Body of pancreas (tissue), 4 donors: Measurements from ENCODE around the gene INAFM1. TPM values are rescaled to one million over a fixed set of nuclear protein-coding genes. Genes with fewer than 3 reads are reported as not detected.
A peak's percentile ranks its signal among the peaks of the same experiment; 100 is the strongest.

ENCODE experiments used
- ATAC-seq: fragments of 150-250 bp; one replicate; pipeline ENCODE4 v1.9.1; 2016
- DNase-seq, 4 donors: peaks; one replicate each; pipeline ENCODE4 v3.0.0-alpha.2; 2019
- H3K27ac ChIP-seq, 4 donors: fragments of 200-600 bp; sonication (generic); 1 replicate in 3 of 4; 2 replicates in 1 of 4; pipeline versions ENCODE4 v1.5.1 to v1.6.1; 2016 to 2019; ENCODE audit warnings: mild to moderate bottlenecking in 1 of 4, mixed read lengths in 1 of 4, moderate library complexity in 1 of 4
- H3K27me3 ChIP-seq, 2 donors: fragments of 200-600 bp; sonication (generic); one replicate each; pipeline ENCODE4 v1.6.0; 2016; ENCODE audit warnings: mild to moderate bottlenecking in 1 of 2
- H3K36me3 ChIP-seq, 2 donors: fragments of 200-600 bp; sonication (generic); replicated peaks in 1 of 2; 2 replicates each; pipeline ENCODE4 v1.5.1; 2016; ENCODE audit warnings: low read depth in 2 of 2; ENCODE audit not compliant: insufficient read depth in 1 of 2
- H3K4me1 ChIP-seq: fragments of 200-600 bp; sonication (generic); one replicate; pipeline ENCODE4 v1.6.0; 2016
- H3K4me3 ChIP-seq, 2 donors: fragments of 200-600 bp; sonication (generic); 1 replicate in 1 of 2; 2 replicates in 1 of 2; pipeline ENCODE4 v1.5.1; 2016 to 2019
- H3K9me3 ChIP-seq, 3 donors: fragments of 200-600 bp; sonication (generic); 1 replicate in 2 of 3; 2 replicates in 1 of 3; pipeline ENCODE4 v1.5.1; 2016
- POLR2A ChIP-seq, 3 donors: fragments of 450-650 bp; IDR thresholded peaks; one replicate each; pipeline ENCODE4 v1.6.1; 2016; ENCODE audit warnings: antibody characterized with exemption in 3 of 3, mild to moderate bottlenecking in 2 of 3
- WGBS, 2 donors: methylation state at CpG; one replicate each; pipeline ENCODE4 v1.1.5; 2017; 5-methylcytosine and 5-hydroxymethylcytosine counted together
- intact Hi-C: fragments of 100-400 bp; cut with DNase I; formaldehyde crosslinking; loops from one replicate; pipeline ENCODE4 v1.15.1; 2023
- total RNA-seq, 2 donors: library from RNA; depleted of rRNA; stranded (reverse); fragments of >200 nt; gene quantifications; one replicate each; pipeline ENCODE4 v1.1.0, GENCODE V29; 2016
- TF ChIP-seq, protein P1 (sequence below), 7 experiments: fragments of 450-650 bp in 4 of 7; fragments of 200-600 bp in 3 of 7; sonication (generic) in 3 of 7; IDR thresholded peaks; one replicate each; pipeline ENCODE4 v1.5.1; 2016 to 2019; ENCODE audit warnings: antibody characterized with exemption in 7 of 7

Gene INAFM1
- total RNA-seq = 10 to 100 TPM in 1 of 2 donors, 1 to 10 TPM in 1; 9.1 to 10.2 TPM

DNA sequence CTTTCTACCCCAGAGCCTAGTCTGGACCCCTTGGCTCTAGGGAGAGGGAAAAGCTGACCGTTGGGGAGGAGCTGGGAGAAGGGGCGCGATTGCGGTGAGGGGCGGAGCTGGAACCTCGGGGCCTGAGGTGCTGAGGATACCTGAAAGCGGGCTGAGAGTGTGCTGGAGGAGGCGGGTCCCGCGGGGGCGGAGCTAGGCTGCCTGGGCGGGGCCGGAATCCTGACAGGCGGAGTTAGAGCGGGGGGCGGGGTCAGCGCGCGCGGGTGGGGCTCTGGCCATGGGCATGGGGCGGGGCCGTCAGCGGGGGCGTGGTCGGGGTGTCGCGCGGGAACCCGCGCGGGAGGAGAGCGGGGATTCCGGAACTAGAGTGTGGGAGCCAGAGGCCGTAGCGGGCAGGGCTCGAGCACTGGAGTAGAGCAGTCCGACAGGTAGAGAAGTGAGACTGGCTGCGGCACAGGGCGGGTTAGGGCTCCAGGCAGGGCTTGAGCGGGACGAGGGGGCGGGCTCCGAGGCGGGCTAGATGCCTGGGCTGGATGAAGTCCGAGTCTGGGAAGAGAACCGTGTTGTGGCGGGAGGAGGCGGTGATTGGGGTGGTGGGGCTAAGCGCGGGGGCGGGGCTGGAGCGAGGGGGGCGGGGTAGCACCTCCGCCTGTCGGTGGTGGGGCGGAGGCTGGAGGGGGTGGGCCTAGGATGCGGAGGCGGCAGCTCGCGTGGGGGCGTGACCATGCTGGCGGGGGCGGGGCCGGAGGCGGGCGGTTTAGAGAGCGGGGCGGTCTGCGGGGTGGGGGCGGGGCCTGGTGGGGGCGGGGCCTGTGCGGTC, at the start of gene INAFM1:
INAFM1 (plus strand) TSS at position 815 of the 820 bp plus-strand sequence. CDS start 35 bp downstream, outside the sequence.
- Histone ChIP-seq H3K27ac (peak within 1 kb of the TSS; percentile 85 to 100 (median 96)), H3K36me3 (peaks cover 0 to 13% of the 10 kb centered on the region in 2 donors), H3K9me3 (no peaks in the 10 kb centered on the region), H3K4me3 (peak within 1 kb of the TSS; percentile 21 to 27), H3K4me1 (peaks cover 31% of the 10 kb centered on the region), H3K27me3 (no peaks in the 10 kb centered on the region)
- TF ChIP-seq, protein P1, sequence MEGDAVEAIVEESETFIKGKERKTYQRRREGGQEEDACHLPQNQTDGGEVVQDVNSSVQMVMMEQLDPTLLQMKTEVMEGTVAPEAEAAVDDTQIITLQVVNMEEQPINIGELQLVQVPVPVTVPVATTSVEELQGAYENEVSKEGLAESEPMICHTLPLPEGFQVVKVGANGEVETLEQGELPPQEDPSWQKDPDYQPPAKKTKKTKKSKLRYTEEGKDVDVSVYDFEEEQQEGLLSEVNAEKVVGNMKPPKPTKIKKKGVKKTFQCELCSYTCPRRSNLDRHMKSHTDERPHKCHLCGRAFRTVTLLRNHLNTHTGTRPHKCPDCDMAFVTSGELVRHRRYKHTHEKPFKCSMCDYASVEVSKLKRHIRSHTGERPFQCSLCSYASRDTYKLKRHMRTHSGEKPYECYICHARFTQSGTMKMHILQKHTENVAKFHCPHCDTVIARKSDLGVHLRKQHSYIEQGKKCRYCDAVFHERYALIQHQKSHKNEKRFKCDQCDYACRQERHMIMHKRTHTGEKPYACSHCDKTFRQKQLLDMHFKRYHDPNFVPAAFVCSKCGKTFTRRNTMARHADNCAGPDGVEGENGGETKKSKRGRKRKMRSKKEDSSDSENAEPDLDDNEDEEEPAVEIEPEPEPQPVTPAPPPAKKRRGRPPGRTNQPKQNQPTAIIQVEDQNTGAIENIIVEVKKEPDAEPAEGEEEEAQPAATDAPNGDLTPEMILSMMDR (IDR thresholded peaks at IDR 0.05) = no peak
- peak; percentile 1 to 89 (median 83) for TF ChIP-seq POLR2A (IDR thresholded peaks at IDR 0.05)
- intact Hi-C loops = no loop called here
- DNase-seq (peak; percentile 97 to 99 (median 98)), ATAC-seq (peak; percentile 86)
- WGBS, 2 donors = 0 to 3% methylated on average over 13 to 44 of the region's 72 CpGs

GRCh38 chr19:47225746-47226425, 48.8 kb upstream of the INAFM1 start:
- whole genome bisulfite sequencing, 2 donors = 2 to 14% methylated on average over 8 to 50 of the region's 59 CpGs

DNA sequence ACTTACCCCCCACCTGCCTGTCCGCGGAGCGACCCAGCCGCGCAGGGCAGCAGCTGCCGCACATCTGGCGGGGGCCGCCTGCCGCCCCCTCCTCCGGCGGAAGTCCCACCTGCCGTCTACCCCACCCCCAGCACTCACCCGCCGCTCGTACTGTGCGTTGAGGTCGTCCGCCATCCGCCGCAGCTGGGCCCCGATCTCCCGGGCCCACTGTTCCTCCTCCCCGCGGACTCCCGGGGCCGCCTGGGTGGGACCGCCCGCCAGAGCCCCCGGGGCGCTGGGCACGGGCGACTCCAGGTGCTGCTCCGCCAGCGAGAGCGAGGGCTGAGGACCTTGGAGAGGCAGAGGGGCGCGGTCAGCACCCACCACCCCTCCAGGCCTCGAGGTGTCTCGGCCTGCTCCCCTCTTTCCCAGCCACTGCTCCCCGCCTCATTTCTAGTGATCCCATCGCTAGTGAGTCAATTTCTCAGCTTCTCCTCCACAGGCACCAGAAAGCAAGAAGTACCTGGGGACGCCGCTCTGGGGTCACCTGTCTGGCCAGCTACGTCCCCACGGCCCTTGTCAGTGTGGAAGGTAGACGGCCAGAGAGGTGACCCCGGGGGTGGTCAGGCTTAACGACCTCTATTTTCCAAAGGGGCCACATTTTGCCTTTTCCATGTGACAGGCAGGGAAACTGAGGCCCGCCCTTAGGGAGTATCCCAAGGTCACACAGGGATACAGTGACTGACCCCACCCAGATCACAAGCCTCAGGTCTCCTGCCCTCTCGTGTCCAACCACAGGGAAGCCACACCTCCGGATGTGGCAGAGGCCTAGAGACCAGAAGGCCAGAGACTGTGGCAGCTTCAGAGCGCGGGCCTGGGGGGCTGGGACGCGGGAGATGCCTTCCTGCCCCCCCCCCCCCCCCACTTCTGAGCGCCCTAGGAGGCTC, 48.0 kb upstream of the INAFM1 start:
- intact Hi-C loops = no loop called here
- H3K27me3 ChIP-seq = no peaks in the 10 kb centered on the region
- H3K4me3 ChIP-seq = peak overlapping the region in 1 of 2 donors; percentile 19
- no peaks in the 10 kb centered on the region for H3K9me3 ChIP-seq
- no peaks in the 10 kb centered on the region for H3K36me3 ChIP-seq
- TF ChIP-seq POLR2A (IDR thresholded peaks at IDR 0.05) = peak in 2 of 3 donors; percentile 23 to 29
- TF ChIP-seq, protein P1 (IDR thresholded peaks at IDR 0.05) = no peak
- DNase-seq = peak; percentile 62 to 81 (median 78)
- H3K4me1 ChIP-seq = peaks cover 48% of the 10 kb centered on the region
- peak; percentile 13 for ATAC-seq
- peak overlapping the region; percentile 90 to 99 (median 96) for H3K27ac ChIP-seq
- WGBS, 2 donors = 10 to 35% methylated on average over 8 to 54 of the region's 56 CpGs

More at GRCh38 chr19:47225746-47226425, 48.8 kb upstream of the INAFM1 start:
- H3K4me3 ChIP-seq = peak overlapping the region in 1 of 2 donors; percentile 19
- peak overlapping the region; percentile 90 to 99 (median 96) for H3K27ac ChIP-seq
- intact Hi-C loops = no loop called here
- peak; percentile 97 to 100 (median 98) for TF ChIP-seq POLR2A (IDR thresholded peaks at IDR 0.05)
- TF ChIP-seq, protein P1 (IDR thresholded peaks at IDR 0.05) = peak; percentile 22 to 85 (median 58)
- DNase-seq (peak; percentile 89 to 93 (median 92)), ATAC-seq (peak; percentile 75)
- H3K9me3 ChIP-seq = no peaks in the 10 kb centered on the region
- peaks cover 43% of the 10 kb centered on the region for H3K4me1 ChIP-seq
- peaks cover 3 to 4% of the 10 kb centered on the region in 2 donors for H3K36me3 ChIP-seq
- no peaks in the 10 kb centered on the region for H3K27me3 ChIP-seq

GRCh38 chr19:47227352-47228167, 47.1 kb upstream of the INAFM1 start:
- H3K9me3 ChIP-seq = no peaks in the 10 kb centered on the region
- 5 to 12% methylated on average over 17 to 27 of the region's 27 CpGs for WGBS, 2 donors
- intact Hi-C loops = no loop called here

More at GRCh38 chr19:47227352-47228167, 47.1 kb upstream of the INAFM1 start:
- Histone ChIP-seq H3K4me3 (no peak overlapping the region), H3K27me3 (no peaks in the 10 kb centered on the region), H3K4me1 (peaks cover 56% of the 10 kb centered on the region), H3K27ac (peak overlapping the region; percentile 90 to 99 (median 96)), H3K36me3 (no peaks in the 10 kb centered on the region)
- peak; percentile 20 to 51 (median 45) for TF ChIP-seq POLR2A (IDR thresholded peaks at IDR 0.05)
- TF ChIP-seq, protein P1 (IDR thresholded peaks at IDR 0.05) = no peak
- ATAC-seq (peak; percentile 17), DNase-seq (peak; percentile 78 to 90 (median 84))
